Liver (tissue), 3 donors: ENCODE data around the gene RAB30.

ENCODE experiments used
- ATF3 ChIP-seq: IDR thresholded peaks from 2 replicates; pipeline ENCODE4 v1.6.1; 2016; ENCODE audit warnings: antibody characterized with exemption
- CTCF ChIP-seq: fragments of 150-350 bp; IDR thresholded peaks from 2 replicates; pipeline ENCODE4 v1.5.1; 2017; ENCODE audit warnings: improper control_type of control experiment, low read depth, low read length; ENCODE audit not compliant: missing input control
- EGR1 ChIP-seq, 2 donors: IDR thresholded peaks; 2 replicates each; pipeline ENCODE4 v1.6.1; 2016 to 2018; ENCODE audit warnings: antibody characterized with exemption in 2 of 2, low read depth in 2 of 2
- FOXA1 ChIP-seq: IDR thresholded peaks from 2 replicates; pipeline ENCODE4 v1.6.1; 2016; ENCODE audit warnings: antibody characterized with exemption
- GABPA ChIP-seq, 2 donors: IDR thresholded peaks in 1 of 2; conservative IDR thresholded peaks in 1 of 2; 2 replicates each; pipeline ENCODE4 v1.6.1; 2016; ENCODE audit warnings: antibody characterized with exemption in 2 of 2, mild to moderate bottlenecking in 1 of 2, moderate library complexity in 1 of 2
- JUND ChIP-seq, 2 donors: IDR thresholded peaks; 2 replicates each; pipeline ENCODE4 v1.6.1; 2016; ENCODE audit warnings: antibody characterized with exemption in 2 of 2
- MAX ChIP-seq: IDR thresholded peaks from 2 replicates; pipeline ENCODE4 v1.6.1; 2016; ENCODE audit warnings: antibody characterized with exemption
- RAD21 ChIP-seq, 2 donors: IDR thresholded peaks; 2 replicates each; pipeline ENCODE4 v1.6.1; 2016; ENCODE audit warnings: antibody characterized with exemption in 2 of 2, mild to moderate bottlenecking in 2 of 2
- REST ChIP-seq: IDR thresholded peaks from 2 replicates; pipeline ENCODE4 v1.6.1; 2016; ENCODE audit warnings: antibody characterized with exemption, mild to moderate bottlenecking
- RXRA ChIP-seq, 2 donors: IDR thresholded peaks; 2 replicates each; pipeline ENCODE4 v1.6.1; 2017 to 2018; ENCODE audit warnings: antibody characterized with exemption in 2 of 2, mild to moderate bottlenecking in 1 of 2
- SP1 ChIP-seq: IDR thresholded peaks from 2 replicates; pipeline ENCODE4 v1.6.1; 2018; ENCODE audit warnings: antibody characterized with exemption, mild to moderate bottlenecking
- TAF1 ChIP-seq: conservative IDR thresholded peaks from 2 replicates; pipeline ENCODE4 v1.6.1; 2016; ENCODE audit warnings: antibody characterized with exemption, mild to moderate bottlenecking
- YY1 ChIP-seq: IDR thresholded peaks from 2 replicates; pipeline ENCODE4 v1.6.1; 2016; ENCODE audit warnings: antibody characterized with exemption, mild to moderate bottlenecking
- ZBTB33 ChIP-seq: IDR thresholded peaks from 2 replicates; pipeline ENCODE4 v1.6.1; 2016; ENCODE audit warnings: antibody characterized with exemption
- donor health status: healthy.
- donor health status: healthy.

- TF ChIP-seq RXRA (IDR thresholded peaks at IDR 0.05) (peak; percentile 57 to 75), CTCF (no peak), EGR1 (IDR thresholded peaks at IDR 0.05; ENCODE audit: low read depth in 2 of 2) (peak in 1 of 2 donors; percentile 32), MAX (no peak), TAF1 (no peak), JUND (IDR thresholded peaks at IDR 0.05) (peak in 1 of 2 donors; percentile 66), SP1 (peak; percentile 67), YY1 (no peak), REST (no peak), ATF3 (no peak), GABPA (IDR thresholded peaks at IDR 0.05 in 1 of 2, conservative IDR thresholded peaks at IDR 0.05 in 1 of 2) (peak; percentile 25 to 73), RAD21 (IDR thresholded peaks at IDR 0.05) (peak; percentile 43 to 66), ZBTB33 (no peak), FOXA1 (no peak)
Measured at GRCh38 chr11:83007909-83008580, 63.7 kb downstream of the RAB30 start.
